HS-5 (cell line): Measurements from ENCODE around the gene CLEC7A.
A peak's percentile ranks its signal among the peaks of the same experiment; 100 is the strongest.

Experiments
- DNase-seq: peaks from one replicate; pipeline ENCODE4 v3.0.0-alpha.2; 2012; ENCODE audit warnings: low read depth

CLEC7A gene

DNA sequence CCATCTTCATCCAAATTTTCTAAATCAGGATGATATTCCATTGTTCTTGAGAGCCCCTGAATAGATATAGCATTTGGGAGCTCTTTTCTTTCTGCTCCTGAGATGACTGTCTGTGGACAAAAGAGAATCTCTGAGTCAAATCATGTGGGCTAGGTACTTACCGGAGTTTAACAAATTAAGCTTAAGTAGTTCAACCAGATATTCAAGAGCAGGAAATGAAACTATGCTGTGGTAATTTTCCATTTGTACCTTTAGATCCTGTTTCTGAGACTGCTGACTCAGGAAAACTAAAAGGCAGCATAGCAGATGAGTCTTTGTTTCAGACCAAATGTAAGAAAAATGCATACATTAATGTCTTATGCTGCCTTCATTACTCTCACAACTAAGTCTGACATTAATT lies at the start of gene CLEC7A:
CLEC7A (minus strand) TSS at position 158 of the 400 bp plus-strand sequence; CDS start at position 41, 117 bp downstream.
- DNase-seq: no peak

DNA sequence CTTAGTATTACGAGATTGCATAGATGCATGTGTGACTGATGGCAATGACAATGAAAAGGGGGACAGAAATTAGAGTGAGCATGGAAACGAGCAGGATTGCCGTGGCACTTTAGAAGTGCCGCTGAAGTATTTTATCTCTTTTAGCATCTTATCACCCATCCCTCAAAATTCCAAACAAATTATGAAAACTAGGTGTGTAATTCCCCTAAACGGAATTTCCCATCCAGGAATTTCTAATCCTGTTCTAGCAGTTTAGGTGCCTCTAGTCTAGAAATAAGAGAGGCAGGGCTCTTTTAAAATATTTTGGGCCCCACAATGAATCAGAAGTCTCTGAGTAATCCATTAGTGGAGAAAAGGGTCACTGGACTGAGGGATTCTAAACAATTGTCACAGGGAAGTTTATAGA lies 49.8 kb upstream of the CLEC7A start:
- DNase-seq: no peak

DNA sequence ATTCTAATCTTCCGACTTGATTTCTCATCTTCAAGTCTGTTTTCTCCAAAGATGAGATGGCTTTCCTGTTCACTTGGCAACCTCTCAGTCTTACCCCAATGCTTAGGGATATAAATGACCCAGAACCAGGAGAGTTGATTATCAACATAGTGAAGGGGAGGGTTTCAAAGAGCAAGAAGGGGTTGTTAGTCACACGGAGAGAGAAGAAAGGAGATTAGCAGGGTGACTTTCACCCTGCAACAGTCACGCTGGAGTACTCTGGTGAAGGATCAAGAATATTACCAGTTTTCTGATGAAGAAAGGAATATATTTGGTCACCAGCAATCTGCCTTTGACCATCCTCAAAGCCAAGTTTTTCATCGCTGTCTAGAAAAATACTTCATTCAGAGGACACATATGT lies 48.8 kb upstream of the CLEC7A start, which contains the start of gene TMEM52B:
TMEM52B (plus strand) TSS at position 212 of the 400 bp plus-strand sequence. CDS start 543 bp downstream, outside the sequence.
- no peak for DNase-seq

DNA sequence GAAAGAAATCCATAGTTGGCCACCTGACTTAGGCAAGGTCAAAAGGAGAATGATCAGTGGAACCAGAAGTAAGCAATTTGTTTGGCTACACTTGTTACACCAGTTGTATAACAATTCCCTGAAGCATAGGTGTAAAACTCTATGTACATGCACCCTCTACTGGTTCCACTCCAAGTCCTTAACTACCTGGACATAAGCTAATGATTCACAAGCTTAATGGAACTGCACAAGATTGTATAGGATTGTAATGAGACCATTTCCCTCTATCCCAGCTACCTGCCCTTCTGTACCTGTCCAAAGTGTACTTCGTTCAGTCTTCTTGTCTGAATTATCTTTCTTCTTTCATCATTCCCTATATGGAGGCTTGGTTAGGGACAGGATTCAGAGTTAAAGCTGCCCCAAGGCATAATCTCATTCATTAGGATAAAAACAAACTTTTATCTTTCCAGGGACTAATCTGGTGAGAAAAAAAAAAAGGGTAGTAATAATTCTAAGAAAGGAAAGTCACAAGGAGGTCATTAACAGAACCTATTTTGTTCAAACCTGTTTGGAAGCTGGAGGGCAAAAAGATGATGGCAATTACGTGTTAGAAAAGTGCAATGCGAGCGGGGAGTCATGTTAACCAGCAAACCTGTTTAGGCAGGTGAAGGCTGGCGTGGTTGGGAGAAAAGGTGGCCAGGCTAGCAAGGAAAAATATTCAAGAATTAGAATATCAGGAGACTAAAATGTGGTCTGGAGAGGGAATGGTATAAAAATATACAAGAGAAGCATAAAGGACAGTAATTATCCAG lies 46.0 kb upstream of the CLEC7A start:
- DNase-seq: no peak

DNA sequence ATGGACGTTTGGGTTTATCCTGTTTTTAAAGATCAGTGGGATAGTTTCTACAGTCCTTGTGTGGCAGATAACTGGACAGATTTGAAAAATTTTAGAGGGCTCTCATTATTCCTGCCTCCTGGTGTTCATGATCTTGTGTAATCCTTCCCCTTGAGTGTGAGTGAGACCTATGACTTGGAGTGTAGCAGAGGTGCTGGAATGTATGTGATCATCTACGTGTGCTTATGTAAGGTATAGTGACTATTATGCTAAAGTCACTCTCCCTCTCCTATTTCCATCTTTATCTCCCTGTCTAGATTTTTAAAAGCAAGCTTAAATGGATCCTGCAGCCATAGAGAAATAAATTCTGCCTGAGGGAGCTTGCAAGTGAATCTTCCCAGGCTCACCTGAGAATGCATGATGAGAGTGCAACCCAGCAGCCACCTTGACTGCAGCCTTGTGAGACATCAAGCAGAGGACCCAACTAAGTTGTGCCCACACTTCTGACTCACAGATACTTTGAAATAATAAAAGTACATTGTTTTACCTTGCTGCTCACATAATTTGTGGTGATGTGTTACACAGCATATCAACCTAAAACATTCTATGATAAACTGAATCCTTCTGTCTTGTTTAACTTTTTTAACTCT lies 45.1 kb upstream of the CLEC7A start:
- DNase-seq: no peak

DNA sequence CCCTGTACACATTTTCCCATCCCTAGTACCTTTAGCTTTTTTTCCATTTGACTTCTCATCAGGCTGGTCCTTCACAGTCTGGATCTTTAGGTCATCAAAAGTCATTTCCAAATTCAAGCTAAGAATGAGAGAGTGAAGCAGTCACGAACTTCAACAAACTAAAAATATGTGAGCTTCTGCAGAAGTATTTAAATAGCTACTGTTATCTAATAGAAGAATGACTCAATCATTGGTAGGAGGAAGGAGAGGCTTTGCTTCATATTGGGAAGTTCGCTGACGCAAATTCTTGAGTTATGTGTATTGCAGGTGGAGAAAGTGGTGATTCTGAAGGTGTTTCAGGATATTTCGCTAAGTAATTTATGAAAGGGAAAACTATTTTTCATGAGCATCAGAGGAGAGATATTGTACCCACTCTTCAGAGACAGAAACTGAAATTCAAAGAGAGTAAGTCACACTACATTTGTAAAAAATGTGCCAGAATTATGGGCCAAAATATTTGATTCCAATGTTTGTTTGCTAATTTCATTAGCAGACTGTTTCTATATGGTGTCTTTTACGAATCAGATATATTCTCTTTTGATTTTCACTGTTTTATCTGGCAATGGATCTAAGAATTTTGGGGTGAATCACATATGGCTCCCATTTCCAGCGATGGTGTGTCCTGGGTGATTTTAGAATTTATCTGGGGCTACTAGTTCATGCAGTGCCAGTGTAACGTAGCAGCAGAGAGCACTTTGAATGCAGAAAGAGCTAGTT lies 42.2 kb upstream of the CLEC7A start, which contains the start of gene OLR1:
OLR1 (minus strand) TSS at position 160 of the 756 bp plus-strand sequence; CDS start at position 105, 55 bp downstream.
- no peak for DNase-seq

DNA sequence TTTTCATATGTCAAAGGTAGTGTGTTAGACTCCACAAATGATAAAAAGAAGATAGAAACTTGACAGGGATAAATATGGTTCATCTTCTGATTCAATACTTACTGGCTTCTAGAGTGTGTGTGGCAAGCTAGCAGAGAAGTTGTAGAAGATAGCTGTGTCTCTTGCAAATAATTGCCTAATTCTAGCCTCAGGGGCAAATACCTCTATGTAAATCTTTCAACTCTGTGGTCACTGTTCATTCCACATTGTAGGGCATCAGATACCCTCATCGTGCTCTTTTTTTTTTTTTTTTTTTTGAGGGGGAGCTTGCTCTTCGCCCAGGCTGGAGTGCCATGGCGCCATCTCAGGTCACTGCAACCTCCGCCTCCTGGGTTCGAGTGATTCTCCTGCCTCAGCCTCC lies 40.2 kb upstream of the CLEC7A start:
- DNase-seq: no peak

DNA sequence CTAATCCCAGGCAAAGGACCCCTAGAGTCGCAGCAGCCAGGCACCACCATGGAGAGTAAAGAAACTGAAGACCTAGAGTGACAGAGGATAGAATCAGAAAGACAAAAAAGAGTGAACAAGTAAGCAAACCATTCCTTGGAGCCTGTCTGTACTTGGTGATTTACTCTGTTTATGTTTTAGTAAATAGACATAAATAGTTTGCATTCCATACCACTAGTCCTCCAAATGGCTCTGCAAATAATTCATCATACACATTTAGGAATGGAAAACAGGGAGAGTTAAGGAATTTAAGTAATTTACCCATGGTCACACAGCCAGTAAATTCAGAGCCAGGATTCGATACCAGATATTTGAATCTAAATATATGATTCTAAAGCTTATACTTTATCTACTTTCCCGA lies 39.1 kb upstream of the CLEC7A start:
- no peak for DNase-seq

DNA sequence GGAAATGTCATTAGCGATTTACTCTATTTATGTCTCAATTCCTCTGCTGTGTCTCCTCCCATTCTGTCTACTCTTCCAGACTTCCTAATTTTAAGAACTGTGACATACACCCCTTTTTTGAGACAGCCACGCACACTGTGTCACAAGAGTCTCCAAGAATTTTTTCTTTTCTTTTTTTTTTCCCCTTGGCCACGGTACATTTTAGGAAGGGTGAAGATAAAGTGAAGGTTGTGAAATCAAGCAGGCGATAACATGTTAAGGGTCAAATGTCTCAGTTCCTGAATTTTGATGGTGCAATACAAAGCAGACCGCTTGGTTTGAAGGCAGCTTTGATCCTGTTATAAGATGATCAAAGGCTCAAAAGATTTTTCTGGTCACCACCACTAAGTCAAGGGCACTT lies 37.6 kb upstream of the CLEC7A start:
- DNase-seq: no peak

DNA sequence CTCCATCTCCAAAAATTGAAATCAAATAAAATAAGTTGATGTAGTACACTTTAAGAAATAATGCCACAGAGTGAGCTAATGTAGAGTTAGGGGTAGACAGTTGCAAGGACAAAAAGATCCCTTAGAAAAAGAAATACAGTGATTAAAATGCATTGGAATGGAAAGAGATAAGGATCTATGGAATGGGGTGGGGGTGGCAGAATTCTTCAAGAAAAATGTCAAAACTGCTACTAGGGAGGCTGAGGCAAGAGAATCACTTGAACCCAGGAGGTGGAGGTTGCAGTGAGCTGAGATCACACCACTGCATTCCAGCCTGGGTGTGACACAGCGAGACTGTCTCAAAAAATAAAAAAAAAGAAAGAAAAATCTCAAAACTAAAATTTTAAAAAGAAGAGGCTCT lies 35.4 kb upstream of the CLEC7A start:
- DNase-seq: no peak

DNA sequence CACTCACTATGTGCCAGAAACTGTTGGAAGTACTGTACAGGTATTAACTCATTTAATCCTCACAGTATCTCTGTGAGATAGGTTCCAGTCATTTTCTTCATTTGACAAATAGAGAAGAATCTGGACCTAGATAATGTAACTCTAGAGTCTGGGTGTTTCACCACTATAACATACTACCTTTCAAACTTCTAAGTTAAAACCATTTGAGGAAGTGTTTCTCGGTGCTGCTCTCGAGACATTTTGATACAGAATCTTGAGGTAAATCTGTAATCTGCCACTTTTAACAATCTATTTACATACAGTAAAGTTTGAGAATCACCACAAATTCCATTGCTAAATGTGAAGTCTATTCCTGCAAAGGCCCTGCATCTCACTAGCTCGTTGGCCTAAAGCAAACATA lies 33.1 kb upstream of the CLEC7A start:
- DNase-seq: no peak

DNA sequence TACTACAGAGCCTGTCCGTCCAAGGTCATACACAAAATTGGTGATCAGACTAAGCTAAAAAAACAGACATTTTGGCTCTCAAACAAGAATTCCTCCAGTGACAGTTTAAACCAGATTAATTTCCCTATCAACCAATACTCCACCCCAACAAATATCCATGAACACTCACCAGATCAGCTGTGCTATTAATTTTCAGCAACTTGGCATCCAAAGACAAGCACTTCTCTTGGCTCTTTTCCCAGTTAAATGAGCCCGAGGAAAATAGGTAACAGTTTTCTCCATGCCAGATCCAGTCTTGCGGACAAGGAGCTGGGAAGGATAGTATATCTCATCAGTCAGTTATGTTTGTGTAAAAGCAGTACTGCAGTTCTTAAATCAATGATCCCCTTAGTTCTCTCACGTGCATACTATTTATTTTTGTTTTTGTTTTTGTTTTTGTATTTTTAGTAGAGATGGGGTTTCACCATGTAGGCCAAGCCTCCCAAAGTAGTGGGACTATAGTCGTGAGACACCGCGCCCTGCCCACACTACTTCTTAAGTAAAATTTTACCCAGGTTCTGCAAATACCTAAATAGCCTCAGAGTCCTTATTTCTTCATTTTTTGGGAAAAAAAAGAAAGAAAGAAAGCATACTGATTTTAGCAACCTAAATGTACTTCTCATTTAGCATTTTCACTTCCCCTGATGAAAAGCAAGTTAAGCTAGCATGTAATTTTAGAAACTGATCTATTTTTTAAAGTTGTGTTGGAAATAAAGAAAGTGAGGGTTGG lies 30.8 kb upstream of the CLEC7A start:
- DNase-seq: no peak

DNA sequence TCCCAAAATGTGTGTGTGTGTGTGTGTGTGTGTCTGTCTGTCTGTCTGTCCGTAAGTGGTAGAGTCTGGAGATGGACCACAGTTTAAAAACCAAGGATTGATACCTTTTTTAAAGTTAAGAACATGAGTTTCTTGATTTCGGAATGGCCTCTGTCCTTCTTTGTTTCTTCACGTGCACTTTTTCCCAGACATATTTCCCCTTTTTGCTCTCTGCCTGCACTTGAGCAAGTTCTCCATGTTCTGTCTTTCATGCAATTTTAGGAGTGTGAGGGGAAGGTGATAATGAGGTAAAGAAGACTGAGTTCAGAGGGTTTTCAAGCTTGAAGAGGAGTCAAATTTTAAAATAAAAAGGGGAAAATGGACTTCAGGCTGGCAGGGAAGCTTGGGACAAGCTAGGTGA lies 29.3 kb upstream of the CLEC7A start:
- no peak for DNase-seq

DNA sequence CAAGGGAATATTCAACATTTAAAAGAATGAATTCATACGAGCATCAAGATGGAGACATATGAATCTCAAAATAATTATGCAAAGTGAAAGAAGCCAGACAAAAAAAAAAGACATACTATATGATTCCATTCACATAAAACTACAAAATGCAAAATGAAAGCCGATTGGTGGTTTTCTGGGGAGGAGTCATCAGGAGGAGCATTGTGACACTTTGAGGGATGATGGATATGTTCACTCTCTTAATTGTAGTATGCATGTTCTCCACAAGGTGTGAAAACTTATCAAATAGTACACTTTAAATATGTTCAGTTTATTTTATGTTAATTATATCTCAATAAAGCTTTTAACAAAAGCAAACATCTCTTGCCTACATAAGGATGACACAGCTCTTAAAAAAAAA lies 28.4 kb upstream of the CLEC7A start:
- DNase-seq: no peak

DNA sequence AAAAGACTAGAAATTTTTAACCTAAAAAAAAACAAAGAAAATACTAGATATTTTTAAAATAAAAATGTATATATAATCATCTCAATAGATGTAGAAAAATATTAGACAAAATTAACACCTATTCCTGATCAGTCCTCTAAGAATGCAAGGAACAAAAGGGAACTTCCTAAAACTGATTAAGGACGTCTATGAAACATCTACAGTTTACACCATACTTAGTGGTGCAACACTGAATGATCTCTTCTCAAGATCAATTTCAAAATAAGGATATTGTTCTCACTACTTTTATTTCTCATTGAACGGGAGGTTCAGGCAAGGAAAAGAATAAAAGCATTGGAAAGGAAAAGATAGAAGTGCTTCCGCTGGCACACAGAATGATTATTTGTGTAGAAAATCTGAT lies 26.0 kb upstream of the CLEC7A start:
- DNase-seq: no peak

DNA sequence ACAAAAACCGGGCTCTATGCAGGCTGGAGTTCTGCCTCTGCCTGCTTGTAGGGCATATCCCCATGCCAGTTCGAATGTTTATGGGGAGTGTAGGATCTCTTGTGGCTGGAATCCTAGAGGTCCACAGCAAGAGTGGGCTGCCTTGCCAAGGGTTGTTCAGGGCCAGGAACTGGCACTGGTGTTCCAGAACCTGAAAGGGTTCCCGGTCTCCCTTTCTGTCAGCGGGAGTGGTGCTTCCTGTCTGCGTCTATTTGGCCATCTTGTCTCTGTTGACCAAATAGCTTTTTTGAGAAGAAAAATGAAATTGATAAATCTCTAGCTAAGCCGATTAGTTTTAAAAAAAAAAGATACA lies 24.1 kb upstream of the CLEC7A start:
- DNase-seq: no peak

DNA sequence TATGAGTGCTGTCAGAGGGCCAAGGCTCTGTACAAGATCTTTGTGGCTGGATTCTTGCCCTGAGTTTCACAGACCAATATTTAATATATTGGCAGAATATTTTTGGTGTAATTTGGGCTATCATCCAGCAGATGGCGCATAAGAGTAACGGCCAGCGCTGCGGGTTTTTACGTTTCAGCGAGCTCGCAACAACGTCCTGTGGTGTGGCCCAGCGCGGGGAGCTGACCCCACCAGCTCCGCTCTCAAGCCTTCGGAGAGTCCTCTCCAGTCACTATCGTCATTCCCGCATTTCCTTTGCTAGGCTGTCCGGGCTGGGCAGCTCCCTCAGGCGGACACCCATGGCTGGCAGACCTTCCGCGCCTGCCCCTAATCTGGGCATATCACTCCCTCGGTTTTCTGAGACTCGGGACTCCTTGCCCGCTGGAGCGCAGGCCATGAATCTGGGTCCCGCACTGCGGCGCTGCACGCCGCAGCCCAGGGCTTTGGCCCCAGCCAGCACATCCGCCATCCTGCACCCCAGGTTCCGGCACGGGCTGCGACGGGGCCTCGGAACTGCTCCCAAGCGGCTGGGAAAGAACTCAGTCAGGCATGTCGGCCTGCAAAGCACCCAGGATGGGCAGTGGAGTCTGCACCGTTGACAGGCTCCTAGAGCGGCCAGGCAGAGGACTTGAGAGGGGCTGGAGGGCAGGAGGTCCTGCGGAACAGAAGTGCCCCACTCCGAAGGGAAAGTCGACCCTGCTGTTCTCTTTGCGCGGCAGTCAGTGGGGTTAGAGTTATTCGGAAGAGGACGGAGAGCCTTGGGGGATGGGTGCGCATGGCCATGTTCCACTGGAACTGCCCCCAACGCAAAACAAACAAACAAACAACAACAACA lies 23.5 kb upstream of the CLEC7A start:
- DNase-seq: peak; percentile 29

DNA sequence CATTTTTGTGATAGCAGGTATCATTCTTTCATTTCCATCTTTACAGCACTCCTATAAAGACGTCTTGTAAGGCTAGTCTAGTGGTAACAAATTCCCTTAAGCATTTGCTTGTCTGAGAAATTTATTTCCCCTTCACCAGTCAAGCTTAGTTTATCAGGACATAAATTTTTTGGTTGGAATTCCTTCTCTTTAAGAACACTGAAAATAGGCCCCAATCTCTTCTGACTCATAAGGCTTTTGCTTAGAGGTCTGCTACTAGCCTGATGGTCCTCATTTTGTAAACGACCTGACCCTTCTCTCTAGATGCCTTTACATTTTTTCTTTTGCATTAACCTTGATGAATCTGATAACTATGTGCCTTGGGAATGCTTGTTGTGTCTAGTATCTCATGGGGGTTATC lies 21.6 kb upstream of the CLEC7A start:
- DNase-seq: no peak

DNA sequence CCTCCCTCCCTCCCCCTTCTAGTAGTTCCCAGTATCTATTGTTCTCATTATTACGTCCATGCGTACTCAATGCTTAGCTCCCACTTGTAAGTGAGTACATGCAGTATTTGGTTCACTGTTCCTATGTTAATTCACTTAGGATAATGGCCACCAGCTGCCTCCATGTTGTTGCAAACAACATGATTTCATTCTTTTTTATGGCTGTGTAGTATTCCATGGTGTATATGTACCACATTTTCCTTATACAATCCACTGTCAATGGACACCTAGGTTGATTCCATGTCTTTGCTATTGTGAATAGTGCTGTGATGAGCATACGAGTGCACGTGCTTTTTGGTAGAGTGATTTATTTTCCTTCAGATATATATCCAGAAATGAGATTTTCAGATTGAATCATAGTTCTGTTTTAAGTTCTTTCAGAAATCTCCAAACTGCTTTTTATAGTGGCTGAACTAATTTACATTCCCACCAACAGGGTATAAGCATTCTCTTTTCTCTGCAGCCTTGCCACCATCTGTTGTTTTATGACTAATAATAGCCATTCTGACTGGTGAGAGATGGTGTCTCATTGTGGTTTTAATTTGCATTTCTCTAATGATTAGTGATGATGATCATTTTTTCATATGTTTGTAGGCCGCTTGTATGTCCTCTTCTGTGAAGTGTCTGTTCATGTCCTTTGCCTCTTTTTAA lies 17.9 kb upstream of the CLEC7A start:
- DNase-seq: no peak

DNA sequence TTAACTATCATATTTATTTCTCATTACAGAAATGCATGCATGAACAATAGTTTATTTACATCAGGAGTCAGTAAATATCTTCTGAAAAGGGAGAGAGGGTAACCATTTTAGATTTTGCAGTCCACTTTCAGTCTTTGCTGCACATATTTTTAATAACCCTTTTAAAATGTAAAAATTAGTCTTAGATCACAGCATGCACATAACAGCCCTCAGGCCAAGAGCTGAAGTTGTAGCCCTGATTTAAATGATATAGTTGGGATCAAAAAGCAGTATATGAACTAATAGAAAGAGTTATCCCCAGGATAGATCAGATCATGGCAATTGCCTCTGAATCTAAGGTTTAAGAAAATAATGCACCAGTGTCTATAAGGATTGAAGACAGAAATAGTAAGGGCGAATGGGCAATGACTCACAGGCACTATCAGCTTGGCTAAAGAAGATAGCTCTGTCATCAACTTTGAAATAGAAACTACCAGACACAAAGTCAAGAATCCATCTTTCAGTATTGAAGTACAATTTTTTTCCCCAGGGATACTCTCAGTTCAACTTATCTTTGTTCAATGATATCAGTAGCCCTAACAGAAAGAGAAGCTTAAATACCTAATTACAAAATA lies 13.1 kb upstream of the CLEC7A start:
- no peak for DNase-seq
